ENCODE data around the gene PKHD1.

DNA sequence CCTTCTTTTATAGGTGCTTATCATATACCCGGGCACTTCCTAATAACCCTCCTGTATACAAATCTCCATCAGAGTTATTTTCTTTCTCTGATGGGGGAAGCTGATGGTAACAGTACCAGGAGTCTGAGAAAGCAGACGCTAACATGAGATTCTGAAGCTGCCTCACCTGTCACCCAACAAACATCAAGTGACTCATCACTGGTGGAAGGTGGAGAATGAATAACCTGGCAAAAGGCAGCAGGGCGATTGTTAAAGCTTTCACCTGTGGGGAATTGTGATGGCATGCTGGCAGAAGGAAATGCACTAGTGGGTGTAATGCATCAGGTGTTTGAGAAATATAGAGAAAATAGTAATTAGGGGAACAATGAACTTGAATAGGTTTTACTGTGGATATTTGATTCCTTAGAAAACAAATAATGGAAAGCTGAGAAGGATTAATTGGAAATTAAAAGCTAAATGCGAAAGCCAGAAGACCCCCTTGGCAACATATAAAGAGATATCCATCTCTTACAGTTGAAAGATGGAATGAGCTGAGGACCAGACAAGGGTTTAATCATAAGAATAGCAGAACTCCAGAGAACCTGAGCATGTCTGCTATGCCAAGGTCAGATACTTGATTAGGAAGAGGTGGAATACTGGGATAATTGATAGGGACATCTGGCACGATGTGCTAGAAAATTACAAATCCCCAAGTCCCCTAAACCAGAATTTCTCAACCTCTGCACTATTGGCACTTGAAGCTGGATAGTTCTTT, 517.1 kb downstream of the PKHD1 start:
- TF ChIP-seq POLR2AphosphoS5 (IDR thresholded peaks at IDR 0.05; ENCODE audit: borderline replicate concordance, low read depth, low read length) (no peak), EZH2 (IDR thresholded peaks at IDR 0.05) (no peak)

All from SK-N-MC (cell line).